Omental fat pad (tissue), 4 donors: Measurements from ENCODE around the gene FLRT3. TPM values are rescaled to one million over a fixed set of nuclear protein-coding genes. Genes with fewer than 3 reads are reported as not detected.

Experiments
- ATAC-seq: fragments of 150-250 bp; one replicate; pipeline ENCODE4 v1.9.1; 2016; ENCODE audit warnings: mild to moderate bottlenecking, moderate library complexity; ENCODE audit not compliant: low FRiP score
- DNase-seq: peaks from one replicate; pipeline ENCODE4 v3.0.0-alpha.2; 2019; ENCODE audit warnings: low spot score
- small RNA-seq: library from RNA; depleted of rRNA; stranded (forward); fragments of <200 nt; gene quantifications from one replicate; pipeline ENCODE3, GENCODE V24; 2016
- total RNA-seq, 4 donors: library from RNA; depleted of rRNA; stranded (reverse); fragments of >200 nt; gene quantifications; one replicate each; pipeline ENCODE4 v1.1.0, GENCODE V29; 2016
- TF ChIP-seq, protein P1 (sequence below), 3 donors: fragments of 450-650 bp; IDR thresholded peaks; one replicate each; pipeline ENCODE4 v1.5.1; 2016 to 2017; ENCODE audit warnings: antibody characterized with exemption in 3 of 3, mild to moderate bottlenecking in 3 of 3, moderate library complexity in 2 of 3

The FLRT3 gene
- total RNA-seq, 4 donors from 2014 or later: 0.63 to 48.3 (median 17.1) TPM

DNA sequence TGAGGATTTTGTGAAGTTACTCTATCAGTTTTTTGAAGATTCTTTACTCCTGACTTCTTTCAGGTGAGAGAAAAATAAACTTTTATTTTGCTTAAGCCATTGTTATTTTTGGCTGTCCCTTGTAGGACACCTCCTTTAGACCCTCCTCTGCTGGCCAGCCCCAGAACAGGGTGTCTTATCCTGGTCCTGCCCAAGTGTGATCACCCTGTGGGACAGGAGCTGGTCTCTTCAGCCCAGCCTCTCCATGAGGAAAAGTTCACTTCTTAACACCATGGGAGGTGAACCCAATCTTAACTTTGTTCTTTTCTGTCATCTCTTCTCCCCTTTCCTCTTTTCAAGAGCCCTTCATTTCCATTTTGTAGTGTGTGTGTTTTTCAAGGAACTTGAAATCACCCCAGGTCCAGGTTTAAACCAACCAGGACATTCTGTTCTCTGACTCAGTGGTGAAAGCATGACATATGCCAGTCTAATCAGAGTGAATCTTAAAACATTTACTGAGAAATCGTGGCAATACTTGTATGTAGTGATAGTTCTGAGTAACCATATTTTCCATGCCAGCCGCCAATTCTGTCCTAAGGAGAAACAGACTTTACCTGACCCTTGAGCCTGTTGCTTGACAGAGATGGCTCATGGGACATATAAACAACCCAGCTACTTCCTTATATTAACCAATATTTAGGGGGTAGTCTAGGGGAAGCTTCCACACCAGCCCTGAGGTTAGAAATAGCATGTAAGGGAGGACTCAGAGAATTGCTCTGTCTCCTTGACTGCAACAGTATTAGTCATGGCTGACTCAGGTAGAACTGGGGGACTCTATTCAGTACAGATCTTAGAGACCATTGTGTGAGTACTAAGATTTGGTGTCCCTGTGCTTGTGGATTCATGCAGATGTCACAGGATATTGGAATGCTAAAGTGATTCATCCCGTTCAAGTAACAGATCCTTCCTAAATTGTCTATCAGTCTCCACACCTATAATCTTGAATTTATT, 48.8 kb downstream of the FLRT3 start:
- TF ChIP-seq, protein P1, sequence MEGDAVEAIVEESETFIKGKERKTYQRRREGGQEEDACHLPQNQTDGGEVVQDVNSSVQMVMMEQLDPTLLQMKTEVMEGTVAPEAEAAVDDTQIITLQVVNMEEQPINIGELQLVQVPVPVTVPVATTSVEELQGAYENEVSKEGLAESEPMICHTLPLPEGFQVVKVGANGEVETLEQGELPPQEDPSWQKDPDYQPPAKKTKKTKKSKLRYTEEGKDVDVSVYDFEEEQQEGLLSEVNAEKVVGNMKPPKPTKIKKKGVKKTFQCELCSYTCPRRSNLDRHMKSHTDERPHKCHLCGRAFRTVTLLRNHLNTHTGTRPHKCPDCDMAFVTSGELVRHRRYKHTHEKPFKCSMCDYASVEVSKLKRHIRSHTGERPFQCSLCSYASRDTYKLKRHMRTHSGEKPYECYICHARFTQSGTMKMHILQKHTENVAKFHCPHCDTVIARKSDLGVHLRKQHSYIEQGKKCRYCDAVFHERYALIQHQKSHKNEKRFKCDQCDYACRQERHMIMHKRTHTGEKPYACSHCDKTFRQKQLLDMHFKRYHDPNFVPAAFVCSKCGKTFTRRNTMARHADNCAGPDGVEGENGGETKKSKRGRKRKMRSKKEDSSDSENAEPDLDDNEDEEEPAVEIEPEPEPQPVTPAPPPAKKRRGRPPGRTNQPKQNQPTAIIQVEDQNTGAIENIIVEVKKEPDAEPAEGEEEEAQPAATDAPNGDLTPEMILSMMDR (IDR thresholded peaks at IDR 0.05): no peak
- ATAC-seq: no peak
- DNase-seq: no peak

DNA sequence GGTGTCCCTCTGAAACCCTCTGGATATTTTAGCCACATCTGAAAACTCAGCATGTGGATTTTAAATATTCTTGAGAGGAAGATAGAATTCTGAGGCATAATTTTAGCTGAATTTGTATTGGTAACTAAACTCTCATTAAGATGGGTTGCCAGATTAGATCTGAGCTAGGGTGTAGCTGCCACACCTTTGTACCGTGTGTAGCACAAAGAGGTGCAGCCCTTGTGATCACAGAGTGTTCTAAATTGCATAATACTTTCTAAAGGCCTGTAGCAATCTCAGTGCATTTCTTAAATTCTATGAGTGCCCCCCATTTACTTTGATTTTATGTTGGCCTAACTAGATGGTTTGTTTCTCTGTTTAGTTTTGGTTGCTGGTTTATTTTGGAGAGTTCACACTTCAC, 53.0 kb downstream of the FLRT3 start:
- TF ChIP-seq, protein P1 (IDR thresholded peaks at IDR 0.05): no peak
- ATAC-seq (no peak), DNase-seq (no peak)

DNA sequence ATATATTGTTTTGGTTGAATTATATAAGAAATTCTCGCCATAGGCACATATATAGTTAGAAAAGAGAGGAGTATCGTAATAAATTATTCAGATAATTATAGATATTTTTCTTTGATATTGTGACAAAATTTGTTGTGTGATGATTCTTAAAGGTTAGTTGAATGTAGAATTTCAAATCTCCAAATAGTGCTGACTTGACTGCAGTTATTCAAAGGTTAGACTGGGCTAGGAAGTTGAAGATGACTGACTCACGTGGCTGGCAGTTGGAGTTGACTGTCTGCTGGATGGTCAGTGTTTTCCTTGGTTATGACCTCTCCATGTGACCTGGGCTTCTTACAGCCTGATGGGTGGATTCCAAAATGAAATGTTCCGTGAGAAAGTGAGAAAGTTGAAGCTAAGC, 55.3 kb downstream of the FLRT3 start:
- DNase-seq (no peak), ATAC-seq (no peak)
- TF ChIP-seq, protein P1 (IDR thresholded peaks at IDR 0.05): no peak

Small RNA genes within 50 kb of the gene (small RNA-seq; reads per million reads assigned to genes)
- not detected for gene RNU6-228P
